CD4-positive, alpha-beta T cell (primary cell): ENCODE data around the gene DHX32. TPM values are rescaled to one million over a fixed set of nuclear protein-coding genes. Genes with fewer than 3 reads are reported as not detected.

Experiments used
- ATAC-seq: fragments of 200-7000 bp; cut with Tn5 transposase; one replicate; pipeline ENCODE4 v1.10.0; 2022; ENCODE audit warnings: mild to moderate bottlenecking; ENCODE audit not compliant: poor library complexity
- CTCF ChIA-PET: fragments of 350-600 bp; sonication (Branson Sonifier 250); formaldehyde crosslinking; loops from one replicate; lab custom pipeline; 2021; ENCODE audit warnings: antibody characterized with exemption, inconsistent platforms; lab: Charles Lee
- POLR2A ChIA-PET: fragments of 350-600 bp; sonication (Branson Sonifier 250); formaldehyde crosslinking; loops from one replicate; lab custom pipeline; 2021; ENCODE audit warnings: antibody characterized with exemption, inconsistent platforms; lab: Charles Lee
- DNase-seq, 14 experiments: peaks; one replicate each; pipeline ENCODE4 v3.0.0-alpha.2; 2013 to 2020; ENCODE audit warnings: mixed read lengths in 2 of 14
- H3K27ac ChIP-seq, 2 donors: one replicate each; pipeline versions ENCODE4 v1.5.1 to v1.7.0; 2013; ENCODE audit warnings: low read length in 2 of 2, low read depth in 1 of 2, mild to moderate bottlenecking in 1 of 2
- H3K27me3 ChIP-seq, 2 experiments: 1 replicate in 1 of 2; 2 replicates in 1 of 2; pipeline versions ENCODE4 v1.6.1 to v1.7.0; 2013; ENCODE audit warnings: low read length in 2 of 2, control low read depth in 1 of 2, mild to moderate bottlenecking in 1 of 2, moderate library complexity in 1 of 2; ENCODE audit not compliant: insufficient read depth in 2 of 2, control insufficient read depth in 1 of 2
- H3K36me3 ChIP-seq: one replicate; pipeline ENCODE4 v1.6.1; 2013; ENCODE audit warnings: low read length, control low read depth; ENCODE audit not compliant: insufficient read depth
- H3K4me1 ChIP-seq: one replicate; pipeline ENCODE4 v1.6.1; 2013; ENCODE audit warnings: low read length, control low read depth; ENCODE audit not compliant: insufficient read depth
- H3K4me3 ChIP-seq: one replicate; pipeline ENCODE4 v1.5.1; 2013; ENCODE audit warnings: mild to moderate bottlenecking, low read length, moderate library complexity
- H3K9me3 ChIP-seq, 2 experiments: 1 replicate in 1 of 2; 2 replicates in 1 of 2; pipeline versions ENCODE4 v1.6.1 to v1.7.0; 2013; ENCODE audit warnings: low read length in 2 of 2, mild to moderate bottlenecking in 2 of 2, control low read depth in 1 of 2, moderate library complexity in 1 of 2; ENCODE audit not compliant: control insufficient read depth in 1 of 2, insufficient read depth in 1 of 2
- H3K27ac Mint-ChIP-seq: one replicate; pipeline ENCODE4 v1.8.0; 2020; ENCODE audit warnings: mixed read lengths
- H3K27me3 Mint-ChIP-seq: one replicate; pipeline ENCODE4 v1.8.0; 2021; ENCODE audit warnings: mixed read lengths
- H3K36me3 Mint-ChIP-seq: one replicate; pipeline ENCODE4 v1.8.0; 2021; ENCODE audit warnings: low read depth, mixed read lengths
- H3K4me1 Mint-ChIP-seq: one replicate; pipeline ENCODE4 v1.8.0; 2021; ENCODE audit warnings: low read depth, mixed read lengths
- H3K4me3 Mint-ChIP-seq: one replicate; pipeline ENCODE4 v1.8.0; 2020; ENCODE audit warnings: mild to moderate bottlenecking, mixed read lengths
- H3K9me3 Mint-ChIP-seq: one replicate; pipeline ENCODE4 v1.8.0; 2020; ENCODE audit warnings: mixed read lengths
- intact Hi-C, 2 experiments: fragments of 100-400 bp; cut with DNase I in 1 of 2; cut with micrococcal nuclease in 1 of 2; formaldehyde crosslinking; loops; one replicate each; pipeline versions ENCODE4 v1.15.1 to v1.9.0; 2023 to 2025; cut with DNase I, micrococcal nuclease
- total RNA-seq, 174 experiments: library from RNA in 2 of 174; stranded (reverse) in 2 of 174; gene quantifications; one replicate each; pipeline ENCODE4 v1.2.3 and lab custom pipeline; 2021 to 2026
- TF ChIP-seq, protein P1 (sequence below): fragments of 200-600 bp; IDR thresholded peaks from one replicate; pipeline ENCODE4 v1.8.0; 2022; ENCODE audit warnings: antibody characterized with exemption, mild to moderate bottlenecking

DHX32 gene
- total RNA-seq, 2 experiments from 2014 or later = 1.3 to 1.7 TPM

DNA sequence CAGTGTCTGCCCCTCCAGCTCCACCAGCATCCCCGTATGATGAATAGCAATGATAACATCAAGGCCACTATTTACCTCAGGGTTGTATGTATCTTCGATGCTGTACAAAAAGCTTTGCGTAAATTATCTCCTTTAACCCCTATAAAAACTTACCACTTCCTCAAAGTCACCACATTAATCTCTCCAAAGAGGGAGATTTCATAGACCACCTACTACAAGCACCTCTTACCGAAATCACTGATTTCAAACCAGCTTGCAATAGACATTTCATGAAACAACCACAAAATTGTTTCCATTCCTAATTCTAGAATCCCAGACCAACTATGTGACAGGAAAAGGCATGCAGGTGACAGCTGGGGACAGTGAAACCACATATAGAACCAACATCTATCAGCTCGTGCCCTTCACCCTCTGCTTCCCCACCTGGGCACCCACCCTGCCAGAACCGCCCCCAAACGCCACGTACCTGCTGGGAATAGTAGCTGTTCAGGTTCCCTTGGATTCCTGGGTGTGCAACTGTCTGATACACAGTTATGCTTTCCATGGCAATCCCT lies 85.4 kb downstream of the DHX32 start:
- peaks cover 79% of the 10 kb centered on the region for H3K36me3 Mint-ChIP-seq
- H3K27me3 Mint-ChIP-seq = no peaks in the 10 kb centered on the region
- Histone ChIP-seq H3K36me3 (peaks cover 44% of the 10 kb centered on the region), H3K27me3 (no peaks in the 10 kb centered on the region), H3K4me3 (no peak overlapping the region), H3K9me3 (no peaks in the 10 kb centered on the region), H3K27ac (no peak overlapping the region), H3K4me1 (no peaks in the 10 kb centered on the region)
- intact Hi-C loops = no loop called here
- H3K4me3 Mint-ChIP-seq = no peak overlapping the region
- ChIA-PET POLR2A (no interaction called here), CTCF (no interaction called here)
- ATAC-seq (no peak), DNase-seq (no peak)
- no peak overlapping the region for H3K27ac Mint-ChIP-seq
- no peaks in the 10 kb centered on the region for H3K9me3 Mint-ChIP-seq
- no peaks in the 10 kb centered on the region for H3K4me1 Mint-ChIP-seq
- TF ChIP-seq, protein P1, sequence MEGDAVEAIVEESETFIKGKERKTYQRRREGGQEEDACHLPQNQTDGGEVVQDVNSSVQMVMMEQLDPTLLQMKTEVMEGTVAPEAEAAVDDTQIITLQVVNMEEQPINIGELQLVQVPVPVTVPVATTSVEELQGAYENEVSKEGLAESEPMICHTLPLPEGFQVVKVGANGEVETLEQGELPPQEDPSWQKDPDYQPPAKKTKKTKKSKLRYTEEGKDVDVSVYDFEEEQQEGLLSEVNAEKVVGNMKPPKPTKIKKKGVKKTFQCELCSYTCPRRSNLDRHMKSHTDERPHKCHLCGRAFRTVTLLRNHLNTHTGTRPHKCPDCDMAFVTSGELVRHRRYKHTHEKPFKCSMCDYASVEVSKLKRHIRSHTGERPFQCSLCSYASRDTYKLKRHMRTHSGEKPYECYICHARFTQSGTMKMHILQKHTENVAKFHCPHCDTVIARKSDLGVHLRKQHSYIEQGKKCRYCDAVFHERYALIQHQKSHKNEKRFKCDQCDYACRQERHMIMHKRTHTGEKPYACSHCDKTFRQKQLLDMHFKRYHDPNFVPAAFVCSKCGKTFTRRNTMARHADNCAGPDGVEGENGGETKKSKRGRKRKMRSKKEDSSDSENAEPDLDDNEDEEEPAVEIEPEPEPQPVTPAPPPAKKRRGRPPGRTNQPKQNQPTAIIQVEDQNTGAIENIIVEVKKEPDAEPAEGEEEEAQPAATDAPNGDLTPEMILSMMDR = no peak

DNA sequence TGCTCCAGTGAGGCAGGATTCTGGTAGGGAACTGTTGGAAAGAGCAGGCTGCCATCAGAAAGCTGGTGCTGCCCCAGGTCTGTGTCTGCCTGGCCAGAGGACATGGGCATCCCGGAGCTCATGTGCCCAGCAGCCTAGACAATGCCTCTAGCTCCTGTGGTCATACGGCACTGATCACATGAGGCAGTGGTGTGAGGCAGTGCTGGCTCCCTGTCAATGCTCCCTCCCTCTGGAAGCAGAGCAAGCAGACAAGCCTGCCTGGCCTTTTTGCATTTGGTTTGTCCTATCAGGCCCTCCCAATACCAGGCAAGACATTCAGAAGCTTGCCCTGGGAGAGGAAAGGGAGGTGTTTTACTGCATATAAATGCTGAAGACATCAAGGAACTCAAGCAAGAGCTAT lies 86.0 kb downstream of the DHX32 start:
- H3K9me3 ChIP-seq = no peaks in the 10 kb centered on the region
- no peaks in the 10 kb centered on the region for H3K4me1 Mint-ChIP-seq
- ChIA-PET POLR2A (no interaction called here), CTCF (no interaction called here)
- DNase-seq (no peak), ATAC-seq (no peak)
- H3K4me1 ChIP-seq = no peaks in the 10 kb centered on the region
- no peak overlapping the region for H3K4me3 Mint-ChIP-seq
- intact Hi-C loops = no loop called here
- no peak overlapping the region for H3K27ac Mint-ChIP-seq
- H3K27me3 Mint-ChIP-seq = no peaks in the 10 kb centered on the region
- H3K27ac ChIP-seq = no peak overlapping the region
- TF ChIP-seq, protein P1 = no peak
- peaks cover 77% of the 10 kb centered on the region for H3K36me3 Mint-ChIP-seq
- peaks cover 43% of the 10 kb centered on the region for H3K36me3 ChIP-seq
- H3K4me3 ChIP-seq = no peak overlapping the region
- no peaks in the 10 kb centered on the region for H3K27me3 ChIP-seq
- no peaks in the 10 kb centered on the region for H3K9me3 Mint-ChIP-seq

DNA sequence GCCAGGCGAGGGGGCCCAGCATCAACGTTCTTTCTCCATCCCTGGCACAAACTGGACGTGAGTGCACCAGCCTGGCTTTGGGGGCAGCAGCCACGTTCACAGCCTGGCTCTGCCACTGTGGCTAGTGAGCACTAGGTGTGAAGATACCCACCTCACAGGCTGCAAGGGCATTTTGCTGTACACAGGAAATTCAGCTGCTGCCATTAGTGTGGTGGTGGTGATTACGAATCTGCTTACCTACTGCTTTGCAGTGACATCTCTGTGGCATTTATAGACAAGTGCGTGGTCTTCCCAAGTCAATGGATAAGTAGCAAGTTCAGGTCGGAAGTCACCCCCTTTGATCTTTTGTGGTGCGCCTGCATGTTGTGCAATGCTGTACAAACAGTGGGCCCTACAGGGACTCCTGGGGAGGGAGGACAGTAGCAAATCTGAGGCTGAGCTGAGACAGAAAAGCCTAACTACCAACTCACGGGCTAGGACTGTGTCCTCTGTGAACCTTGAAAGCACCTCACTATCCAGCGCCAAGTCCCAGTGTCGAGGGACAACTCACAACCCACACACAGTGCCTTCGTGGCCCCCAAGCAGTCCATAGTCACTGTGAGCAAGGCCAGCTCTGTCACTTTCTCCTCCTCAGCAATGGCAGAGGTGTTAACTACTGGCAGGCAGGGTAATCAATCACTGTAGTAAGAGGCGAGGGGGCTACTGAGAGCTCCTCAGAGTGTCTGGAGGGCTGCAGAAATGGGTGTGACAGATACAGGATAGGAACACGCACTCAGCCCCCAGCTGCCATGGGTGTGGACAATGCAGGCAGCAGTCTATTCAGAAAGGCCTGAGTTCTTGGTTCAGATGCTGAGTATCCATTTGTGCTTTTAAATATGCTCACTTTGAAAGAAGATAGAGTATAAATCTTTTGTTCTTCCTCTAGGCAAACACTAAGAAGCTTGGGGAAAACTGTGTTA lies 88.5 kb downstream of the DHX32 start:
- Histone ChIP-seq H3K36me3 (peaks cover 35% of the 10 kb centered on the region), H3K4me1 (peaks cover 13% of the 10 kb centered on the region), H3K27me3 (no peaks in the 10 kb centered on the region), H3K4me3 (no peak overlapping the region), H3K27ac (no peak overlapping the region), H3K9me3 (no peaks in the 10 kb centered on the region)
- peak in 1 of 14 experiments; percentile 18 for DNase-seq
- POLR2A ChIA-PET = no interaction called here
- Mint-ChIP-seq H3K4me1 (peaks cover 12% of the 10 kb centered on the region), H3K36me3 (peaks cover 71% of the 10 kb centered on the region), H3K27ac (no peak overlapping the region), H3K27me3 (no peaks in the 10 kb centered on the region), H3K4me3 (no peak overlapping the region), H3K9me3 (no peaks in the 10 kb centered on the region)
- TF ChIP-seq, protein P1 = no peak
- ATAC-seq = no peak
- CTCF ChIA-PET = no interaction called here
- intact Hi-C loops = no loop called here
